Measurements from ENCODE around the gene SIRT3.
"Not testable (repeated sequence)": the region's sequence is repeated elsewhere in the genome, so short reads cannot be mapped to it uniquely, and the experiment has no call there.

SIRT3 gene

GRCh38 chr11:189843-190311 lies 46.3 kb downstream of the SIRT3 start:
- TF ChIP-seq CTCF (IDR thresholded peaks at IDR 0.05; ENCODE audit: control insufficient read depth, extremely low read depth, insufficient read depth), result peak; percentile 30
- DNase-seq (ENCODE audit: low read depth); H3K4me3 ChIP-seq (ENCODE audit: low read depth, low read length): not testable (repeated sequence)

GRCh38 chr11:189200-189783 lies 46.9 kb downstream of the SIRT3 start:
- H3K4me3 ChIP-seq (ENCODE audit: low read depth, low read length); DNase-seq (ENCODE audit: low read depth): not testable (repeated sequence)

- DNase-seq (ENCODE audit: low read depth); H3K4me3 ChIP-seq (ENCODE audit: low read depth, low read length): not testable (repeated sequence)
Observed at GRCh38 chr11:180242-180641, 55.9 kb downstream of the SIRT3 start.
